GM21529 (cell line): Measurements from ENCODE around the gene KRTAP1-5.
"Not testable (repeated sequence)": the region's sequence is repeated elsewhere in the genome, so short reads cannot be mapped to it uniquely, and the experiment has no call there.

Experiments
- ATAC-seq: cut with Tn5 transposase; IDR thresholded peaks from one replicate; pipeline ENCODE4 v1.9.1; 2021; ENCODE audit not compliant: unreplicated experiment

Gene KRTAP1-5

GRCh38 chr17:41009301-41009760, 17.7 kb downstream of the KRTAP1-5 start:
- no peak for ATAC-seq

- ATAC-seq, result no peak
These were observed 18.2 kb downstream of the KRTAP1-5 start, which contains the start of gene KRTAP3-1 for GRCh38 chr17:41008811-41009210. Gene KRTAP3-1 (minus strand): TSS chr17:41009128. CDS start chr17:41009074, 54 bp downstream.

- ATAC-seq, result no peak
These were observed 22.6 kb downstream of the KRTAP1-5 start for GRCh38 chr17:41004397-41004796.

- ATAC-seq, result no peak
These were observed 23.1 kb downstream of the KRTAP1-5 start for GRCh38 chr17:41003926-41004325.

- no peak for ATAC-seq
These were observed 24.2 kb downstream of the KRTAP1-5 start for GRCh38 chr17:41002814-41003213.

- ATAC-seq, result no peak
These were observed 25.2 kb downstream of the KRTAP1-5 start for GRCh38 chr17:41001795-41002194.

- not testable (repeated sequence) for ATAC-seq
These were observed 27.4 kb downstream of the KRTAP1-5 start, which contains the start of gene KRTAP3-2 for GRCh38 chr17:40999563-40999962. Gene KRTAP3-2 (minus strand): TSS chr17:40999906. CDS start chr17:40999853, 53 bp downstream.

GRCh38 chr17:40997361-40997760, 29.6 kb downstream of the KRTAP1-5 start:
- ATAC-seq, result no peak

- ATAC-seq, result no peak
These were observed 30.2 kb downstream of the KRTAP1-5 start for GRCh38 chr17:40996829-40997228.

GRCh38 chr17:40995116-40995515, 31.9 kb downstream of the KRTAP1-5 start:
- ATAC-seq, result no peak

- ATAC-seq, result no peak
These were observed 33.2 kb downstream of the KRTAP1-5 start, which contains the start of gene KRTAP3-3 for GRCh38 chr17:40993839-40994238. Gene KRTAP3-3 (minus strand): TSS chr17:40994164. CDS start chr17:40994097, 67 bp downstream.

- ATAC-seq, result no peak
These were observed 33.9 kb downstream of the KRTAP1-5 start for GRCh38 chr17:40993084-40993483.

GRCh38 chr17:40992666-40993065, 34.3 kb downstream of the KRTAP1-5 start:
- ATAC-seq, result no peak

- ATAC-seq, result no peak
These were observed 40.1 kb downstream of the KRTAP1-5 start for GRCh38 chr17:40986920-40987319.

GRCh38 chr17:40984226-40984625, 42.8 kb downstream of the KRTAP1-5 start, which contains the start of gene KRT40:
Gene KRT40 (minus strand): TSS chr17:40984326. CDS start chr17:40984273, 53 bp downstream.
- no peak for ATAC-seq

- ATAC-seq, result no peak
These were observed 45.9 kb downstream of the KRTAP1-5 start for GRCh38 chr17:40981115-40981514.

- no peak for ATAC-seq
These were observed 46.4 kb downstream of the KRTAP1-5 start for GRCh38 chr17:40980596-40980995.

- ATAC-seq, result no peak
These were observed 46.9 kb downstream of the KRTAP1-5 start for GRCh38 chr17:40980117-40980516.

- ATAC-seq, result no peak
These were observed 48.3 kb downstream of the KRTAP1-5 start for GRCh38 chr17:40978575-40979151.
